ENCODE measurements around the gene DCAF5.

Gene DCAF5

DNA sequence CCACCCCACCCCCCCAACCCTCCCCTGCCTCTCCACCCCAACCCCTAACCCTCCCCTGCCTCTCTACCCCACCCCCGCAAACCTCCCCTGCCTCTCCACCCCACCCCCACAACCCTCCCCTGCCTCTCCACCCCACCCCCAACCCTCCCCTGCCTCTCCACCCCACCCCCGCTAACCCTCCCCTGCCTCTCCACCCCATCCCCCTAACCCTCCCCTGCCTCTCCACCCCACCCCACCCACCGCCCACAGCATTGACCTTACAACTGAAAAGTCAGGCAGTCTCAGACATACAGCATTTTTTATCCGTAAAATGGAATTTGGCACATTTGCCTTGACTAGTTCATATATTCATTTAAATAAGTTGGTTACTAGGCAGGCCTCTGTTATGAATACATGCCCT is 135.2 kb downstream of the DCAF5 start:
- no peak for DNase-seq (ENCODE audit: low read depth)
- TF ChIP-seq, protein P1, sequence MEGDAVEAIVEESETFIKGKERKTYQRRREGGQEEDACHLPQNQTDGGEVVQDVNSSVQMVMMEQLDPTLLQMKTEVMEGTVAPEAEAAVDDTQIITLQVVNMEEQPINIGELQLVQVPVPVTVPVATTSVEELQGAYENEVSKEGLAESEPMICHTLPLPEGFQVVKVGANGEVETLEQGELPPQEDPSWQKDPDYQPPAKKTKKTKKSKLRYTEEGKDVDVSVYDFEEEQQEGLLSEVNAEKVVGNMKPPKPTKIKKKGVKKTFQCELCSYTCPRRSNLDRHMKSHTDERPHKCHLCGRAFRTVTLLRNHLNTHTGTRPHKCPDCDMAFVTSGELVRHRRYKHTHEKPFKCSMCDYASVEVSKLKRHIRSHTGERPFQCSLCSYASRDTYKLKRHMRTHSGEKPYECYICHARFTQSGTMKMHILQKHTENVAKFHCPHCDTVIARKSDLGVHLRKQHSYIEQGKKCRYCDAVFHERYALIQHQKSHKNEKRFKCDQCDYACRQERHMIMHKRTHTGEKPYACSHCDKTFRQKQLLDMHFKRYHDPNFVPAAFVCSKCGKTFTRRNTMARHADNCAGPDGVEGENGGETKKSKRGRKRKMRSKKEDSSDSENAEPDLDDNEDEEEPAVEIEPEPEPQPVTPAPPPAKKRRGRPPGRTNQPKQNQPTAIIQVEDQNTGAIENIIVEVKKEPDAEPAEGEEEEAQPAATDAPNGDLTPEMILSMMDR (IDR thresholded peaks at IDR 0.05; ENCODE audit: control insufficient read depth, extremely low read depth, insufficient read depth), result no peak
- no peak overlapping the region for H3K4me3 ChIP-seq (ENCODE audit: low read depth, low read length)

- TF ChIP-seq, protein P1 (IDR thresholded peaks at IDR 0.05; ENCODE audit: control insufficient read depth, extremely low read depth, insufficient read depth), result no peak
- no peak for DNase-seq (ENCODE audit: low read depth)
- no peak overlapping the region for H3K4me3 ChIP-seq (ENCODE audit: low read depth, low read length)
Measured at GRCh38 chr14:69014829-69015259, 138.1 kb downstream of the DCAF5 start.

- TF ChIP-seq, protein P1 (IDR thresholded peaks at IDR 0.05; ENCODE audit: control insufficient read depth, extremely low read depth, insufficient read depth), result no peak
- H3K4me3 ChIP-seq (ENCODE audit: low read depth, low read length), result no peak overlapping the region
- DNase-seq (ENCODE audit: low read depth), result peak; percentile 95
Measured at GRCh38 chr14:69013943-69014782, 138.8 kb downstream of the DCAF5 start.

- DNase-seq (ENCODE audit: low read depth), result no peak
- H3K4me3 ChIP-seq (ENCODE audit: low read depth, low read length), result no peak overlapping the region
- TF ChIP-seq, protein P1 (IDR thresholded peaks at IDR 0.05; ENCODE audit: control insufficient read depth, extremely low read depth, insufficient read depth), result no peak
Measured at GRCh38 chr14:69012256-69012953, 140.5 kb downstream of the DCAF5 start.

DNA sequence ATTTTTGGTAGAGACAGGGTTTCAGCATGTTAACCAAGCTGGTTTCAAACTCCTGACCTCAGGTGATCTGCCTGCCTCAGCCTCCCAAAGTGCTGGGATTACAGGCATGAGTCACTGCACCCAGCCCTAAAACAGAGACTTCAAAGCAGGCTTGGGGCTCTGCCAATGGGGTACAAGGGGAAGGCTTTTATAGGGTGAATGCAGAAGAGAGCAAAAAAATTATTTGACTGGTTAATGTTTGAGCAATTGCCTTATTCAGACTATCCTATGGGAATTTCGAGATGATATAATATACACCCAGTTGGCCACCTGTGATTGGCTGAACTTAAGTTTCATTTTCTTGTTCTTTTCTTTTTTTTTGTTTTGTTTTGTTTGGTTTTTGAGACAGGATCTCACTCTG is 142.3 kb downstream of the DCAF5 start:
- TF ChIP-seq, protein P1 (IDR thresholded peaks at IDR 0.05; ENCODE audit: control insufficient read depth, extremely low read depth, insufficient read depth), result no peak
- no peak overlapping the region for H3K4me3 ChIP-seq (ENCODE audit: low read depth, low read length)
- DNase-seq (ENCODE audit: low read depth), result no peak

DNA sequence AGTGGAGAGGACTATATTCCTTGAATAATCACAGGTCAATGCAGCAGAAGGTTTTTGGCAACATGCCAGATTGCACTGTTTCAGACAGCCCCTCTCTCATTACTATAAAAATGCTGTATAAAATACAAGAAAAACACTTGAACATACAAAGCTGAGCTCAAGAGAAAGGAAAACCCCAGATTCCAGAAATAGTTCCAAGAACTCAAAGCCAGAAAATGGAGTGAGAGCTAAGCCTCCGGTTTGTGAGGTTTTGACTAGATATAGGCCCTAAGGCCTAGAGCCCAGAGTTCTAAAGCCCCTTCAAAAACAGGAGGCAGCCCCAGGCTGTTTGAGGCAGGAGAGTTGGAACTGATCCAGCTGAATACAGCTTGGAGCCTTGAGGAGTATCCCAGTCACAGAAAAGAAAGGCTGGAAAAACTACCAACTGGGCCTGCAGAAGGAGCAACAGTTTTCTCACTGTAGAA is 144.5 kb downstream of the DCAF5 start:
- DNase-seq (ENCODE audit: low read depth), result no peak
- H3K4me3 ChIP-seq (ENCODE audit: low read depth, low read length), result no peak overlapping the region
- TF ChIP-seq, protein P1 (IDR thresholded peaks at IDR 0.05; ENCODE audit: control insufficient read depth, extremely low read depth, insufficient read depth), result no peak
